CD8-positive, alpha-beta memory T cell (primary cell): Measurements from ENCODE around the gene TSHZ3. TPM values are rescaled to one million over a fixed set of nuclear protein-coding genes. Genes with fewer than 3 reads are reported as not detected.

Source experiments
- CTCF ChIA-PET: fragments of 350-600 bp; sonication (Branson Sonifier 250); formaldehyde crosslinking; loops from one replicate; lab custom pipeline; 2021; ENCODE audit warnings: antibody characterized with exemption; lab: Charles Lee
- POLR2A ChIA-PET: fragments of 350-600 bp; sonication (Branson Sonifier 250); formaldehyde crosslinking; loops from one replicate; lab custom pipeline; 2021; ENCODE audit warnings: antibody characterized with exemption; lab: Charles Lee
- DNase-seq, 5 donors: peaks; one replicate each; pipeline versions ENCODE4 v3.0.0 to v3.0.0-alpha.2; 2020 to 2022; ENCODE audit warnings: mixed read lengths in 1 of 5
- H3K27ac ChIP-seq: one replicate; pipeline ENCODE4 v1.7.0; 2013; ENCODE audit warnings: low read depth, mild to moderate bottlenecking, low read length, moderate library complexity
- H3K27me3 ChIP-seq: 2 replicates; pipeline ENCODE4 v1.7.0; 2013; ENCODE audit warnings: low read length, mild to moderate bottlenecking; ENCODE audit not compliant: insufficient read depth, poor library complexity, severe bottlenecking
- H3K36me3 ChIP-seq: 2 replicates; pipeline ENCODE4 v1.7.0; 2013; ENCODE audit warnings: mild to moderate bottlenecking, low read length, moderate library complexity; ENCODE audit not compliant: insufficient read depth
- H3K4me1 ChIP-seq: 2 replicates; pipeline ENCODE4 v1.7.0; 2013; ENCODE audit warnings: mild to moderate bottlenecking, low read length, moderate library complexity; ENCODE audit not compliant: insufficient read depth
- H3K4me3 ChIP-seq: 2 replicates; pipeline ENCODE4 v1.7.0; 2013; ENCODE audit warnings: mild to moderate bottlenecking, low read length
- H3K9me3 ChIP-seq: 2 replicates; pipeline ENCODE4 v1.7.0; 2013; ENCODE audit warnings: mild to moderate bottlenecking, low read length
- H3K27ac Mint-ChIP-seq, 8 donors: one replicate each; pipeline ENCODE4 v1.8.0; 2020 to 2021; ENCODE audit warnings: mixed read lengths in 8 of 8, mild to moderate bottlenecking in 6 of 8, inconsistent platforms in 3 of 8, moderate library complexity in 3 of 8
- H3K27me3 Mint-ChIP-seq, 2 donors: one replicate each; pipeline ENCODE4 v1.8.0; 2020 to 2021; ENCODE audit warnings: mixed read lengths in 2 of 2, mild to moderate bottlenecking in 1 of 2, moderate library complexity in 1 of 2
- H3K36me3 Mint-ChIP-seq, 3 donors: one replicate each; pipeline ENCODE4 v1.8.0; 2020 to 2021; ENCODE audit warnings: mixed read lengths in 3 of 3, inconsistent platforms in 1 of 3, mild to moderate bottlenecking in 1 of 3
- H3K4me1 Mint-ChIP-seq, 3 donors: one replicate each; pipeline ENCODE4 v1.8.0; 2020 to 2021; ENCODE audit warnings: mixed read lengths in 3 of 3, inconsistent platforms in 1 of 3, mild to moderate bottlenecking in 1 of 3
- H3K4me3 Mint-ChIP-seq, 7 donors: one replicate each; pipeline ENCODE4 v1.8.0; 2020 to 2021; ENCODE audit warnings: mixed read lengths in 7 of 7, mild to moderate bottlenecking in 6 of 7, moderate library complexity in 4 of 7, inconsistent platforms in 2 of 7
- H3K9me3 Mint-ChIP-seq, 5 donors: one replicate each; pipeline ENCODE4 v1.8.0; 2020 to 2022; ENCODE audit warnings: mixed read lengths in 5 of 5, mild to moderate bottlenecking in 3 of 5, moderate library complexity in 2 of 5, inconsistent platforms in 1 of 5
- polyA plus RNA-seq: library from polyadenylated mRNA; unstranded; fragments of 300-500 nt; fragmentation: Illumina TruSeq; gene quantifications from one replicate; pipeline ENCODE4 v1.2.3, GENCODE V29; 2021
- total RNA-seq, 2 experiments: library from RNA; stranded (reverse); gene quantifications; one replicate each; pipeline ENCODE4 v1.2.3, GENCODE V29; 2021

The TSHZ3 gene
- total and polyA plus RNA-seq, 3 experiments from 2014 or later, result 0.35 to 1.1 (median 0.38) TPM

- Mint-ChIP-seq H3K4me3 (no peak overlapping the region), H3K4me1 (peaks cover 0 to 5% (median 1%) of the 10 kb centered on the region in 3 donors), H3K27me3 (peaks cover 12 to 25% of the 10 kb centered on the region in 2 donors), H3K27ac (no peak overlapping the region), H3K36me3 (peaks cover 0 to 2% (median 0%) of the 10 kb centered on the region in 3 donors), H3K9me3 (no peaks in the 10 kb centered on the region)
- Histone ChIP-seq H3K4me1 (no peaks in the 10 kb centered on the region), H3K9me3 (no peaks in the 10 kb centered on the region), H3K27me3 (no peaks in the 10 kb centered on the region), H3K27ac (no peak overlapping the region), H3K4me3 (no peak overlapping the region), H3K36me3 (no peaks in the 10 kb centered on the region)
- no peak for DNase-seq
- ChIA-PET POLR2A (no interaction called here), CTCF (no interaction called here)
These were observed 23.9 kb downstream of the TSHZ3 start for GRCh38 chr19:31325342-31325741.

- Histone ChIP-seq H3K36me3 (no peaks in the 10 kb centered on the region), H3K4me1 (no peaks in the 10 kb centered on the region), H3K9me3 (no peaks in the 10 kb centered on the region), H3K27me3 (no peaks in the 10 kb centered on the region), H3K27ac (no peak overlapping the region), H3K4me3 (no peak overlapping the region)
- Mint-ChIP-seq H3K36me3 (peaks cover 0 to 2% (median under 1%) of the 10 kb centered on the region in 3 donors), H3K27me3 (peaks cover 10 to 39% of the 10 kb centered on the region in 2 donors), H3K4me3 (no peak overlapping the region), H3K27ac (no peak overlapping the region), H3K4me1 (no peaks in the 10 kb centered on the region), H3K9me3 (no peaks in the 10 kb centered on the region)
- no peak for DNase-seq
- ChIA-PET CTCF (no interaction called here), POLR2A (no interaction called here)
These were observed 29.8 kb downstream of the TSHZ3 start for GRCh38 chr19:31319465-31319864.

- H3K4me1 Mint-ChIP-seq, result no peaks in the 10 kb centered on the region
- H3K4me1 ChIP-seq, result no peaks in the 10 kb centered on the region
- CTCF ChIA-PET, result no interaction called here
These were observed 30.3 kb downstream of the TSHZ3 start for GRCh38 chr19:31318790-31319425.

GRCh38 chr19:31317570-31317969 lies 31.7 kb downstream of the TSHZ3 start:
- H3K4me3 ChIP-seq, result no peak overlapping the region
- no peaks in the 10 kb centered on the region for H3K4me1 Mint-ChIP-seq
- no peaks in the 10 kb centered on the region for H3K27me3 ChIP-seq
- H3K27ac Mint-ChIP-seq, result no peak overlapping the region
- no peaks in the 10 kb centered on the region for H3K36me3 ChIP-seq
- no peak for DNase-seq
- H3K9me3 Mint-ChIP-seq, result no peaks in the 10 kb centered on the region
- H3K4me1 ChIP-seq, result no peaks in the 10 kb centered on the region
- peaks cover 0 to 4% (median 0%) of the 10 kb centered on the region in 3 donors for H3K36me3 Mint-ChIP-seq
- POLR2A ChIA-PET, result no interaction called here
- H3K27ac ChIP-seq, result no peak overlapping the region
- CTCF ChIA-PET, result no interaction called here
- no peak overlapping the region for H3K4me3 Mint-ChIP-seq
- peaks cover 8 to 35% of the 10 kb centered on the region in 2 donors for H3K27me3 Mint-ChIP-seq
- no peaks in the 10 kb centered on the region for H3K9me3 ChIP-seq

More at GRCh38 chr19:31318790-31319425, 30.3 kb downstream of the TSHZ3 start:
- H3K27ac ChIP-seq, result no peak overlapping the region
- Mint-ChIP-seq H3K4me3 (no peak overlapping the region), H3K9me3 (no peaks in the 10 kb centered on the region), H3K27me3 (peaks cover 10 to 42% of the 10 kb centered on the region in 2 donors), H3K27ac (no peak overlapping the region), H3K36me3 (peaks cover 0 to 4% (median 2%) of the 10 kb centered on the region in 3 donors)
- H3K4me3 ChIP-seq, result no peak overlapping the region
- POLR2A ChIA-PET, result no interaction called here
- no peak for DNase-seq
- H3K36me3 ChIP-seq, result no peaks in the 10 kb centered on the region
- H3K27me3 ChIP-seq, result no peaks in the 10 kb centered on the region
- no peaks in the 10 kb centered on the region for H3K9me3 ChIP-seq

- no peak for DNase-seq
- Histone ChIP-seq H3K27me3 (no peaks in the 10 kb centered on the region), H3K9me3 (no peaks in the 10 kb centered on the region), H3K27ac (no peak overlapping the region), H3K4me3 (no peak overlapping the region), H3K36me3 (no peaks in the 10 kb centered on the region), H3K4me1 (no peaks in the 10 kb centered on the region)
- H3K4me3 Mint-ChIP-seq, result no peak overlapping the region
- peaks cover 4 to 33% of the 10 kb centered on the region in 2 donors for H3K27me3 Mint-ChIP-seq
- no peak overlapping the region for H3K27ac Mint-ChIP-seq
- H3K9me3 Mint-ChIP-seq, result no peaks in the 10 kb centered on the region
- CTCF ChIA-PET, result no interaction called here
- peaks cover 0 to 4% (median 0%) of the 10 kb centered on the region in 3 donors for H3K36me3 Mint-ChIP-seq
- POLR2A ChIA-PET, result no interaction called here
- H3K4me1 Mint-ChIP-seq, result no peaks in the 10 kb centered on the region
These were observed 32.1 kb downstream of the TSHZ3 start for GRCh38 chr19:31317093-31317492.

- no peaks in the 10 kb centered on the region for H3K4me1 Mint-ChIP-seq
- ChIA-PET CTCF (no interaction called here), POLR2A (no interaction called here)
- DNase-seq, result no peak
- no peak overlapping the region for H3K4me3 Mint-ChIP-seq
- no peaks in the 10 kb centered on the region for H3K9me3 Mint-ChIP-seq
- no peak overlapping the region for H3K4me3 ChIP-seq
- peaks cover 3 to 33% of the 10 kb centered on the region in 2 donors for H3K27me3 Mint-ChIP-seq
- no peaks in the 10 kb centered on the region for H3K9me3 ChIP-seq
- peaks cover 0 to 4% (median 0%) of the 10 kb centered on the region in 3 donors for H3K36me3 Mint-ChIP-seq
- no peak overlapping the region for H3K27ac ChIP-seq
- no peaks in the 10 kb centered on the region for H3K27me3 ChIP-seq
- no peak overlapping the region for H3K27ac Mint-ChIP-seq
- H3K4me1 ChIP-seq, result no peaks in the 10 kb centered on the region
- no peaks in the 10 kb centered on the region for H3K36me3 ChIP-seq
These were observed 32.9 kb downstream of the TSHZ3 start for GRCh38 chr19:31316201-31316951.

GRCh38 chr19:31315652-31316051 lies 33.6 kb downstream of the TSHZ3 start:
- ChIA-PET CTCF (no interaction called here), POLR2A (no interaction called here)
- no peak for DNase-seq
- Mint-ChIP-seq H3K27me3 (peaks cover 3 to 29% of the 10 kb centered on the region in 2 donors), H3K36me3 (peaks cover 0 to 4% (median 0%) of the 10 kb centered on the region in 3 donors), H3K4me3 (no peak overlapping the region), H3K27ac (no peak overlapping the region), H3K4me1 (no peaks in the 10 kb centered on the region), H3K9me3 (no peaks in the 10 kb centered on the region)
- Histone ChIP-seq H3K27me3 (no peaks in the 10 kb centered on the region), H3K4me3 (no peak overlapping the region), H3K36me3 (no peaks in the 10 kb centered on the region), H3K9me3 (no peaks in the 10 kb centered on the region), H3K27ac (no peak overlapping the region), H3K4me1 (no peaks in the 10 kb centered on the region)

- Mint-ChIP-seq H3K9me3 (no peaks in the 10 kb centered on the region), H3K36me3 (peaks cover 0 to 4% (median 0%) of the 10 kb centered on the region in 3 donors), H3K4me3 (no peak overlapping the region), H3K27ac (no peak overlapping the region), H3K4me1 (no peaks in the 10 kb centered on the region), H3K27me3 (peaks cover 3 to 31% of the 10 kb centered on the region in 2 donors)
- Histone ChIP-seq H3K27ac (no peak overlapping the region), H3K36me3 (no peaks in the 10 kb centered on the region), H3K9me3 (no peaks in the 10 kb centered on the region), H3K27me3 (no peaks in the 10 kb centered on the region), H3K4me1 (no peaks in the 10 kb centered on the region), H3K4me3 (no peak overlapping the region)
- no peak for DNase-seq
- ChIA-PET CTCF (no interaction called here), POLR2A (no interaction called here)
These were observed 34.2 kb downstream of the TSHZ3 start for GRCh38 chr19:31314849-31315629.
